Retinal pigment epithelial cell (primary cell): ENCODE data around the gene STX18.

ENCODE experiments used
- DNase-seq: peaks from one replicate; pipeline ENCODE4 v3.0.0-alpha.2; 2010; ENCODE audit warnings: low read depth
- H3K4me3 ChIP-seq: 2 replicates; pipeline ENCODE4 v1.5.1; 2011; ENCODE audit warnings: mild to moderate bottlenecking, low read length, control low read depth, moderate library complexity
- CTCF ChIP-seq: conservative IDR thresholded peaks from 2 replicates; pipeline ENCODE4 v1.5.1; 2011; ENCODE audit warnings: low read depth, low read length, control low read depth, inconsistent platforms

STX18 gene

GRCh38 chr4:4490816-4491215, 51.0 kb downstream of the STX18 start:
- TF ChIP-seq CTCF = no peak
- no peak for DNase-seq
- no peak overlapping the region for H3K4me3 ChIP-seq

DNA sequence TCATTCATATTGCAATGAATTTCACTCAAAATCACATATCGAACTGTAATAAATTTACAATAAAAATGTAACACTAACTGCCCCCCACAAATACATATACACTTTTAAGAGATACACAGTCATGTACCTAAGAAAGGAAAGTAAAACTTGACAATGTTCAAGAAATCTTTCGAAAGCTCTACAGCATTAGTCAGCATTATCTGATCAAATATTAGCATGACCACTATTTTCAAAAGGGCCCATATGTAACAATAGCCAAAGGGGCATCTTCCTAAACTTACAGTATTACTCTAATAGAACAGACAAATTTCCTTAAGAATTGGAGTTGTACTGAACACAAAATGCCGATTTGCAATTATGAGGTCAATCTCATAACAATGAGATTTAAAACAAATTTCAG, 51.8 kb downstream of the STX18 start:
- no peak for TF ChIP-seq CTCF
- DNase-seq = no peak
- no peak overlapping the region for H3K4me3 ChIP-seq

- no peak overlapping the region for H3K4me3 ChIP-seq
- peak; percentile 97 for TF ChIP-seq CTCF
- no peak for DNase-seq
Measured at GRCh38 chr4:4488405-4489404, 53.1 kb downstream of the STX18 start.

GRCh38 chr4:4486969-4487368, 54.9 kb downstream of the STX18 start:
- no peak for TF ChIP-seq CTCF
- DNase-seq = no peak
- no peak overlapping the region for H3K4me3 ChIP-seq

- no peak for TF ChIP-seq CTCF
- H3K4me3 ChIP-seq = no peak overlapping the region
- no peak for DNase-seq
Measured at GRCh38 chr4:4485806-4486205, 56.0 kb downstream of the STX18 start.

DNA sequence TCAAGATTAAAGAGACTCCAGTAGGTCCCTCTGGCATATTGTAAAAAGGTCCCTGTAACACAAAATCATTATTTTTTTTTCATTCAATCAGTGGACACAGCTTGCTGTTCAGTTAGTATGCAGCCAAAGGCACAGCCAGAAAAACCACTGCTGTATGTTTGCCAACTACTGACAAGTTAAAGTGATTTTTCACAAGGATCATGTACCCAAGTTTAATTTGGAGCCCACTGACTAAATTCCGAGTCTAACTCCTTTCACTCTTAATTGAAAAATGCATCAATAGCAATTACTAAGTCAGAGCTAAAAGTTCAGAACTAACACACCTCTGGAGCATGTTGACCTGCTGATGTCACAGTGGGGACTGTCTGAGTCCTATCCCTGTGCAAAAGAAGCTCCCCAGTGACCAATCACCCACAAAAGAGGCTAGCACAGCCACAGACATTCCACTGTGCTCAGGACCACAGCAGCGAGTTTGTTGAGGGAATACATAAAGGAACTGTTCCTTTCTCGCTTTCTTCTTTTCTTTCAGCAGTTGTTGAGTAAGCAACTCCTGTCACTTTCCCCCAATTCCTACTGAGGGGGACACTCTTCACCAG, 60.4 kb downstream of the STX18 start:
- no peak overlapping the region for H3K4me3 ChIP-seq
- no peak for DNase-seq
- TF ChIP-seq CTCF = no peak
